HepG2 (cell line): Measurements from ENCODE around the gene AKAP8L. TPM values are rescaled to one million over a fixed set of nuclear protein-coding genes. Genes with fewer than 3 reads are reported as not detected.

ENCODE experiments used
- ATAC-seq: fragments of 200-7000 bp; cut with Tn5 transposase; 3 replicates; pipeline ENCODE4 v1.9.1; 2020; ENCODE audit warnings: mild to moderate bottlenecking, moderate library complexity
- BruUV-seq: library from RNA; stranded (reverse); fragments of 400-500 nt; replicated peaks from 2 replicates; lab custom pipeline; 2021; lab: Mats Ljungman, UMichigan
- CTCF ChIA-PET: fragments of 300-600 bp; formaldehyde crosslinking; extraction: SDS; loops from one replicate; lab custom pipeline; 2021; ENCODE audit warnings: low total read pairs, inconsistent platforms, low intra/inter-chr PET ratio; lab: Yijun Ruan, JAX
- POLR2A ChIA-PET: fragments of 350-600 bp; sonication (Branson Sonifier 250); formaldehyde crosslinking; loops from one replicate; lab custom pipeline; 2020; ENCODE audit warnings: antibody characterized with exemption, inconsistent platforms; lab: Yijun Ruan, JAX
- DNase-seq: peaks from one replicate; pipeline ENCODE4 v3.0.0-alpha.2; 2015; ENCODE audit warnings: low spot score
- FAIRE-seq: peaks from 3 replicates; lab custom pipeline; 2011; peaks lifted over from hg19 to GRCh38; lab: Jason Lieb, UNC
- H2AFZ ChIP-seq: one replicate; pipeline ENCODE4 v1.6.1; 2011; ENCODE audit warnings: low read length, inconsistent platforms
- H3K27ac ChIP-seq: fragments of 300-600 bp; 3 replicates; pipeline ENCODE4 v1.8.0; 2011; ENCODE audit warnings: mixed run types, mild to moderate bottlenecking, mixed read lengths, low read length, inconsistent platforms; ENCODE audit not compliant: insufficient read depth; ENCODE audit errors: extremely low read length
- H3K27me3 ChIP-seq, 2 experiments: fragments of 200-600 bp in 1 of 2; 2 replicates in 1 of 2; 3 replicates in 1 of 2; pipeline versions ENCODE4 v1.6.0 to v1.8.0; 2011; ENCODE audit warnings: low read length in 2 of 2, mild to moderate bottlenecking in 2 of 2, moderate library complexity in 2 of 2, inconsistent platforms in 1 of 2; ENCODE audit not compliant: insufficient read depth in 2 of 2, control insufficient read depth in 1 of 2
- H3K36me3 ChIP-seq, 2 experiments: fragments of 200-600 bp in 1 of 2; replicated peaks in 1 of 2; 2 replicates in 1 of 2; 3 replicates in 1 of 2; pipeline versions ENCODE4 v1.5.1 to v1.8.0; 2011; ENCODE audit warnings: low read length in 2 of 2, inconsistent platforms in 1 of 2; ENCODE audit not compliant: insufficient read depth in 2 of 2, control insufficient read depth in 1 of 2
- H3K4me1 ChIP-seq: 2 replicates; pipeline ENCODE4 v1.5.1; 2012; ENCODE audit warnings: low read length, inconsistent platforms; ENCODE audit not compliant: insufficient read depth
- H3K4me2 ChIP-seq: 2 replicates; pipeline ENCODE4 v1.6.0; 2011; ENCODE audit warnings: low read depth, low read length, inconsistent platforms
- H3K4me3 ChIP-seq, 3 experiments: fragments of 200-600 bp in 1 of 3; sonication (generic), shearing (Covaris generic) in 1 of 3; replicated peaks in 1 of 3; 2 replicates each; pipeline ENCODE4 v1.5.1; 2011 to 2016; ENCODE audit warnings: low read length in 3 of 3, inconsistent platforms in 2 of 3, low read depth in 2 of 3, mild to moderate bottlenecking in 2 of 3, control low read depth in 1 of 3, mixed read lengths in 1 of 3; ENCODE audit not compliant: insufficient read depth in 1 of 3
- H3K79me2 ChIP-seq: one replicate; pipeline ENCODE4 v1.6.1; 2011; ENCODE audit warnings: low read length, inconsistent platforms; ENCODE audit not compliant: insufficient read depth
- H3K9ac ChIP-seq: 2 replicates; pipeline ENCODE4 v1.6.0; 2011; ENCODE audit warnings: mild to moderate bottlenecking, low read depth, low read length, inconsistent platforms; ENCODE audit not compliant: insufficient read depth
- H3K9me3 ChIP-seq: 2 replicates; pipeline ENCODE4 v1.5.1; 2012; ENCODE audit warnings: mild to moderate bottlenecking, low read length
- H4K20me1 ChIP-seq: 2 replicates; pipeline ENCODE4 v1.6.0; 2011; ENCODE audit warnings: inconsistent platforms, mild to moderate bottlenecking, low read length, moderate library complexity; ENCODE audit not compliant: insufficient read depth
- GMEB1 ChIP-seq: sonication (generic); formaldehyde crosslinking; IDR thresholded peaks from 2 replicates; pipeline ENCODE4 v1.5.1; 2020; ENCODE audit warnings: missing genetic modification reagents, mild to moderate bottlenecking, borderline replicate concordance
- IRF1 ChIP-seq: sonication (generic); formaldehyde crosslinking; IDR thresholded peaks from 2 replicates; pipeline ENCODE4 v1.4.0; 2020; ENCODE audit warnings: low read depth, mild to moderate bottlenecking, missing genetic modification reagents
- NFATC3 ChIP-seq: sonication (generic); formaldehyde crosslinking; IDR thresholded peaks from 2 replicates; pipeline ENCODE4 v1.5.1; 2020; ENCODE audit warnings: mild to moderate bottlenecking, missing genetic modification reagents
- ZMAT5 ChIP-seq: sonication (generic); formaldehyde crosslinking; IDR thresholded peaks from 2 replicates; pipeline ENCODE4 v1.5.0; 2020; ENCODE audit warnings: mild to moderate bottlenecking, low read depth, missing genetic modification reagents, borderline replicate concordance
- ZNF644 ChIP-seq: IDR thresholded peaks from 2 replicates; pipeline ENCODE4 v1.6.1; 2016; ENCODE audit warnings: low read depth
- ZNF709 ChIP-seq: sonication (generic); formaldehyde crosslinking; IDR thresholded peaks from 2 replicates; pipeline ENCODE4 v1.5.0; 2020; ENCODE audit warnings: mild to moderate bottlenecking, missing genetic modification reagents
- ZNF720 ChIP-seq: sonication (generic); formaldehyde crosslinking; IDR thresholded peaks from 2 replicates; pipeline ENCODE4 v1.4.0; 2020; ENCODE audit warnings: missing genetic modification reagents
- ZNF746 ChIP-seq: sonication (generic); formaldehyde crosslinking; IDR thresholded peaks from 2 replicates; pipeline ENCODE4 v1.8.0; 2022; ENCODE audit warnings: mild to moderate bottlenecking, missing genetic modification reagents
- ZSCAN31 ChIP-seq: sonication (generic); formaldehyde crosslinking; IDR thresholded peaks from 2 replicates; pipeline ENCODE4 v1.5.0; 2020; ENCODE audit warnings: low read depth, mild to moderate bottlenecking, missing genetic modification reagents
- WGBS: methylation state at CpG from one replicate; pipeline ENCODE4 v1.1.6; 2017; ENCODE audit warnings: low lambda C conversion rate; 5-methylcytosine and 5-hydroxymethylcytosine counted together
- in situ Hi-C: cut with HindIII; loops from 2 replicates; pipeline ENCODE4 v1.10.0; 2017; ENCODE audit warnings: low pct_unique_long_range_greater_than_20kb; ENCODE audit not compliant: extremely low pct_ligation_motif_present
- intact Hi-C: fragments of 100-400 bp; cut with micrococcal nuclease; formaldehyde crosslinking; loops from one replicate; pipeline ENCODE4 v1.10.0; 2022; ENCODE audit not compliant: unreplicated experiment
- polyA plus RNA-seq, 8 experiments: library from polyadenylated mRNA; depleted of rRNA in 3 of 8; stranded (reverse) in 7 of 8; unstranded in 1 of 8; fragments of >200 nt; fragmentation: Illumina TruSeq in 4 of 8; extraction: Trizol in 4 of 8; gene quantifications; 2 replicates each; pipeline versions ENCODE4 v1.2.1 to v1.2.3, GENCODE V29; 2011 to 2016; ENCODE audit warnings: low read depth in 4 of 8, missing spikeins in 1 of 8, mixed read lengths in 1 of 8; ENCODE audit not compliant: insufficient read depth in 1 of 8
- total RNA-seq, 5 experiments: library from RNA; depleted of rRNA; stranded (reverse); fragments of >200 nt; fragmentation: Illumina TruSeq; extraction: Trizol; gene quantifications; 2 replicates each; pipeline ENCODE4 v1.2.3, GENCODE V29; 2016; ENCODE audit warnings: low read depth in 1 of 5

Gene AKAP8L
- total and polyA plus RNA-seq, 2 of the 13 experiments (the other 11 are each of a cell fraction or from before 2014, with no cell fraction given), result 48.2 to 49.6 TPM

- ChIA-PET CTCF (no interaction called here), POLR2A (no interaction called here)
- H3K4me2 ChIP-seq, result no peak overlapping the region
- H3K4me1 ChIP-seq, result peaks cover 16% of the 10 kb centered on the region
- H4K20me1 ChIP-seq, result peaks cover 8% of the 10 kb centered on the region; the same call in 1 of the 2 replicates
- WGBS, result 97% methylated on average over 12 of the region's 12 CpGs
- in situ Hi-C loops, result loop anchor here (10.0 kb wide), 1 partner anchor 134 kb away; no protein-coding TSS in a partner anchor
- H3K9me3 ChIP-seq, result no peaks in the 10 kb centered on the region; the same call in 1 of the 2 replicates
- intact Hi-C loops, result no loop called here
- peaks cover 21% of the 10 kb centered on the region in 2 experiments; a peak in 4 of 5 replicates for H3K36me3 ChIP-seq
- no peak overlapping the region for H2AFZ ChIP-seq
- BruUV-seq, result no TSS peak
- DNase-seq (no peak), FAIRE-seq (no peak), ATAC-seq (no peak)
- no peak for TF ChIP-seq IRF1
- no peak overlapping the region for H3K27ac ChIP-seq
- H3K79me2 ChIP-seq, result peaks cover 26% of the 10 kb centered on the region
- no peak overlapping the region for H3K4me3 ChIP-seq
- no peak overlapping the region for H3K9ac ChIP-seq
- no peaks in the 10 kb centered on the region; a peak in 1 of 5 replicates for H3K27me3 ChIP-seq
Observed at GRCh38 chr19:15421136-15421695, 2.4 kb upstream of the AKAP8L start.

GRCh38 chr19:15419413-15420025 is 731 bp upstream of the AKAP8L start:
- Histone ChIP-seq H3K79me2 (peaks cover 41% of the 10 kb centered on the region), H3K4me2 (peak overlapping the region; percentile 71), H4K20me1 (peaks cover 12% of the 10 kb centered on the region; the same call in 1 of the 2 replicates), H3K36me3 (peaks cover 14 to 17% of the 10 kb centered on the region in 2 experiments; a peak in 4 of 5 replicates), H3K9me3 (no peaks in the 10 kb centered on the region; the same call in 1 of the 2 replicates), H3K4me1 (peaks cover 27% of the 10 kb centered on the region), H3K9ac (peak overlapping the region; percentile 22), H2AFZ (no peak overlapping the region), H3K27ac (no peak overlapping the region), H3K27me3 (no peaks in the 10 kb centered on the region; a peak in 1 of 5 replicates), H3K4me3 (peak overlapping the region in 1 of 3 experiments; percentile 49; a peak in 2 of 6 replicates)
- no TSS peak for BruUV-seq
- FAIRE-seq, result no peak
- POLR2A ChIA-PET, result interaction anchor here (0.7 to 4.0 kb wide), 22 partner anchors 10 to 294 kb away, joined by 3 to 67 read pairs (median 4); partner anchors contain the start of genes AKAP8 and BRD4
- in situ Hi-C loops (loop anchor here (10.0 kb wide), 1 partner anchor 135 kb away; no protein-coding TSS in a partner anchor), intact Hi-C loops (loop anchor here (1.0 to 5.0 kb wide), 2 partner anchors 137 to 157 kb away; no protein-coding TSS in a partner anchor)
- no peak for DNase-seq
- WGBS, result 67% methylated on average over 16 of the region's 16 CpGs
- ATAC-seq, result no peak
- CTCF ChIA-PET, result interaction anchor here (0.8 to 3.0 kb wide), 2 partner anchors 18 to 137 kb away, joined by 5 to 35 read pairs; no protein-coding TSS in a partner anchor
- TF ChIP-seq IRF1 (no peak), ZSCAN31 (no peak), ZNF709 (no peak), GMEB1 (CRISPR knock-in tag) (no peak), ZMAT5 (CRISPR knock-in tag) (no peak), ZNF644 (CRISPR knock-in tag) (no peak), NFATC3 (no peak), ZNF746 (CRISPR knock-in tag) (no peak), ZNF720 (CRISPR knock-in tag) (no peak)
